Measurements from ENCODE around the gene EGFR.

Gene EGFR

GRCh38 chr7:55235115-55235514 is 216.3 kb downstream of the EGFR start:
- DNase-seq, result no peak

GRCh38 chr7:55235801-55236200 is 217.0 kb downstream of the EGFR start:
- DNase-seq, result no peak

GRCh38 chr7:55236476-55236875 is 217.7 kb downstream of the EGFR start:
- no peak for DNase-seq

GRCh38 chr7:55237156-55237893 is 218.5 kb downstream of the EGFR start:
- DNase-seq, result no peak

- DNase-seq, result no peak
These were observed 220.6 kb downstream of the EGFR start for GRCh38 chr7:55239406-55239805.

- no peak for DNase-seq
These were observed 221.8 kb downstream of the EGFR start for GRCh38 chr7:55240418-55241142.

GRCh38 chr7:55241958-55242357 is 223.1 kb downstream of the EGFR start:
- DNase-seq, result no peak

GRCh38 chr7:55242613-55243012 is 223.8 kb downstream of the EGFR start:
- no peak for DNase-seq

- no peak for DNase-seq
These were observed 225.4 kb downstream of the EGFR start for GRCh38 chr7:55244006-55244745.

- DNase-seq, result no peak
These were observed 226.5 kb downstream of the EGFR start for GRCh38 chr7:55245271-55245723.

GRCh38 chr7:55246171-55246570 is 227.4 kb downstream of the EGFR start:
- no peak for DNase-seq

- no peak for DNase-seq
These were observed 228.6 kb downstream of the EGFR start for GRCh38 chr7:55247428-55247827.

GRCh38 chr7:55248526-55248925 is 229.7 kb downstream of the EGFR start:
- DNase-seq, result no peak

GRCh38 chr7:55249332-55249731 is 230.5 kb downstream of the EGFR start:
- no peak for DNase-seq

GRCh38 chr7:55250313-55250712 is 231.5 kb downstream of the EGFR start:
- DNase-seq, result peak in 1 of 2 experiments; percentile 56

- DNase-seq, result no peak
These were observed 232.5 kb downstream of the EGFR start for GRCh38 chr7:55251313-55251712.

GRCh38 chr7:55251911-55252310 is 233.1 kb downstream of the EGFR start:
- DNase-seq, result no peak

GRCh38 chr7:55252386-55252785 is 233.6 kb downstream of the EGFR start:
- no peak for DNase-seq

GRCh38 chr7:55253188-55253587 is 234.4 kb downstream of the EGFR start:
- DNase-seq, result no peak

- DNase-seq, result no peak
These were observed 235.4 kb downstream of the EGFR start for GRCh38 chr7:55254242-55254595.

GRCh38 chr7:55254596-55255495 is 236.0 kb downstream of the EGFR start:
- peak; percentile 43 to 71 for DNase-seq

Measured in NCI-H446 (cell line).